ENCODE measurements around the gene FMO1. TPM values are rescaled to one million over a fixed set of nuclear protein-coding genes. Genes with fewer than 3 reads are reported as not detected.

FMO1 gene
- total RNA-seq, 1 experiment from 2014 or later, result not detected

DNA sequence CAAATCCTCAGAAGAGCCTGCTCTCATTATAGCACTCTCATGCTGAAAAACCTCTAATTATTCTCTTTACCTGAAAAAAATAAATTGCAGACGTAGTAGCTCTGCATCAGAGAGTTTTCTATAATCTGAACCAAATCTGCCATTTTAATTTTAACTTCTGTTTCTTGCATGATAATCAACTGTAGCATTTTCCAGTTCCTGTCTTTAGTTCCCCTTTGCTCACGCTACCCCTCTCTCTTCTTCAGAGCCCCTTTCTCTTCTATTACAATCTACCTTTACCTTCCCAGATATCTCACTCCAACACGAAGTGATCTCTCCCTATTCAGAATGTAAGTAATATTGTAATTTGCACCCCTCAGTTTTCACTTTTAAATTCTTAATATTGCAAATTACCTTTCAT is 31.4 kb downstream of the FMO1 start:
- no peak overlapping the region for H3T11ph ChIP-seq (ENCODE audit: low read length)
- DNase-seq, result no peak
- no CpG with 5 or more reads among the region's 3 CpGs for WGBS (ENCODE audit: extremely low coverage, insufficient read length, low lambda C conversion rate)
- H2AFZ ChIP-seq (ENCODE audit: low read length), result no peak overlapping the region
- Mint-ChIP-seq H3K4me1 (peaks cover 12 to 23% of the 10 kb centered on the region in 2 experiments), H3K27ac (no peak overlapping the region), H3K36me3 (ENCODE audit: insufficient read depth in 1 of 3, low read depth in 3 of 3) (no peaks in the 10 kb centered on the region), H3K4me3 (no peak overlapping the region), H3K9me3 (no peaks in the 10 kb centered on the region), H3K27me3 (ENCODE audit: low read depth) (no peaks in the 10 kb centered on the region)
- no peak overlapping the region for H3K4me2 ChIP-seq (ENCODE audit: insufficient read depth, insufficient read length, low read length)
- H2BK15ac ChIP-seq (ENCODE audit: low read depth, low read length), result no peak overlapping the region
- no peak overlapping the region for H3K14ac ChIP-seq (ENCODE audit: insufficient read depth, low read length)
- H4K5ac ChIP-seq (ENCODE audit: insufficient read length, low read depth, low read length), result no peak overlapping the region
- H3K79me1 ChIP-seq (ENCODE audit: insufficient read depth, low read depth, low read length, poor library complexity, severe bottlenecking), result no peaks in the 10 kb centered on the region
- no peak overlapping the region for H3K9ac ChIP-seq (ENCODE audit: extremely low read depth, insufficient read length, low read length)
- H2BK20ac ChIP-seq (ENCODE audit: low read depth, low read length, poor library complexity, severe bottlenecking), result no peak overlapping the region
- no peaks in the 10 kb centered on the region for H3K79me2 ChIP-seq (ENCODE audit: insufficient read depth, low read length)
- H3K27ac ChIP-seq (ENCODE audit: insufficient read length, low read depth, low read length), result no peak overlapping the region
- no peak overlapping the region for H4K91ac ChIP-seq (ENCODE audit: insufficient read length, low read depth, low read length)
- no peaks in the 10 kb centered on the region for H3K9me3 ChIP-seq (ENCODE audit: control insufficient read depth, low read depth, low read length)
- no peak overlapping the region for H2BK120ac ChIP-seq (ENCODE audit: low read depth, low read length, poor library complexity, severe bottlenecking)
- no peak overlapping the region for H4K8ac ChIP-seq (replicated peaks; ENCODE audit: insufficient read length, low read depth, low read length)
- peaks cover 6% of the 10 kb centered on the region for H3K4me1 ChIP-seq (ENCODE audit: insufficient read depth, low read length)
- H3K56ac ChIP-seq (ENCODE audit: insufficient read length, low read depth, low read length), result no peak overlapping the region
- no peak overlapping the region for H2AK5ac ChIP-seq (ENCODE audit: insufficient read length, low read length)
- no peak overlapping the region for H3K4ac ChIP-seq (ENCODE audit: low read depth, low read length)
- H3K27me3 ChIP-seq (ENCODE audit: insufficient read depth, low read length), result no peaks in the 10 kb centered on the region
- TF ChIP-seq, protein P1, sequence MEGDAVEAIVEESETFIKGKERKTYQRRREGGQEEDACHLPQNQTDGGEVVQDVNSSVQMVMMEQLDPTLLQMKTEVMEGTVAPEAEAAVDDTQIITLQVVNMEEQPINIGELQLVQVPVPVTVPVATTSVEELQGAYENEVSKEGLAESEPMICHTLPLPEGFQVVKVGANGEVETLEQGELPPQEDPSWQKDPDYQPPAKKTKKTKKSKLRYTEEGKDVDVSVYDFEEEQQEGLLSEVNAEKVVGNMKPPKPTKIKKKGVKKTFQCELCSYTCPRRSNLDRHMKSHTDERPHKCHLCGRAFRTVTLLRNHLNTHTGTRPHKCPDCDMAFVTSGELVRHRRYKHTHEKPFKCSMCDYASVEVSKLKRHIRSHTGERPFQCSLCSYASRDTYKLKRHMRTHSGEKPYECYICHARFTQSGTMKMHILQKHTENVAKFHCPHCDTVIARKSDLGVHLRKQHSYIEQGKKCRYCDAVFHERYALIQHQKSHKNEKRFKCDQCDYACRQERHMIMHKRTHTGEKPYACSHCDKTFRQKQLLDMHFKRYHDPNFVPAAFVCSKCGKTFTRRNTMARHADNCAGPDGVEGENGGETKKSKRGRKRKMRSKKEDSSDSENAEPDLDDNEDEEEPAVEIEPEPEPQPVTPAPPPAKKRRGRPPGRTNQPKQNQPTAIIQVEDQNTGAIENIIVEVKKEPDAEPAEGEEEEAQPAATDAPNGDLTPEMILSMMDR (conservative IDR thresholded peaks at IDR 0.05), result no peak
- H3K23ac ChIP-seq (ENCODE audit: insufficient read length, low read depth, low read length), result no peak overlapping the region
- H3K23me2 ChIP-seq (ENCODE audit: insufficient read length, low read depth, low read length, poor library complexity, severe bottlenecking), result no peaks in the 10 kb centered on the region
- H2BK12ac ChIP-seq (ENCODE audit: insufficient read length, low read depth, low read length), result no peak overlapping the region
- no peaks in the 10 kb centered on the region for H4K20me1 ChIP-seq (ENCODE audit: control insufficient read depth, insufficient read depth, insufficient read length)
- no peak overlapping the region for H2BK5ac ChIP-seq (ENCODE audit: insufficient read length, low read length)
- no peak overlapping the region for H3K18ac ChIP-seq (ENCODE audit: insufficient read length, low read depth, low read length)

All from H9 (cell line).